Vagina (tissue), 2 donors: Measurements from ENCODE around the gene EMX1. TPM values are rescaled to one million over a fixed set of nuclear protein-coding genes. Genes with fewer than 3 reads are reported as not detected.

ENCODE experiments used
- DNase-seq, 2 donors: peaks; one replicate each; pipeline ENCODE4 v3.0.0-alpha.2; 2017; ENCODE audit errors: extremely low spot score in 2 of 2
- H3K27ac ChIP-seq: fragments of 200-600 bp; sonication (generic); one replicate; pipeline ENCODE4 v1.5.1; 2019
- H3K27me3 ChIP-seq: fragments of 200-600 bp; sonication (generic); one replicate; pipeline ENCODE4 v1.5.1; 2019
- H3K36me3 ChIP-seq, 2 donors: fragments of 200-600 bp; sonication (generic); one replicate each; pipeline ENCODE4 v1.5.1; 2017 to 2019
- H3K4me1 ChIP-seq: fragments of 200-600 bp; sonication (generic); one replicate; pipeline ENCODE4 v1.5.1; 2019
- H3K4me3 ChIP-seq, 2 donors: fragments of 200-600 bp; sonication (generic); 1 replicate in 1 of 2; 2 replicates in 1 of 2; pipeline ENCODE4 v1.5.1; 2016 to 2019
- H3K9me3 ChIP-seq: fragments of 200-600 bp; sonication (generic); one replicate; pipeline ENCODE4 v1.5.1; 2019
- CTCF ChIP-seq, 3 experiments: fragments of 450-650 bp in 2 of 3; fragments of 200-600 bp in 1 of 3; sonication (generic) in 1 of 3; IDR thresholded peaks; one replicate each; pipeline ENCODE4 v1.5.1; 2017 to 2019; ENCODE audit warnings: antibody characterized with exemption in 3 of 3, mild to moderate bottlenecking in 2 of 3, moderate library complexity in 2 of 3
- POLR2A ChIP-seq, 2 donors: fragments of 450-650 bp; IDR thresholded peaks; one replicate each; pipeline ENCODE4 v1.6.1; 2017; ENCODE audit warnings: antibody characterized with exemption in 2 of 2, mild to moderate bottlenecking in 2 of 2, moderate library complexity in 2 of 2
- POLR2AphosphoS5 ChIP-seq, 2 donors: sonication (generic); formaldehyde crosslinking; IDR thresholded peaks; one replicate each; pipeline ENCODE4 v1.9.0; 2017; ENCODE audit warnings: antibody characterized with exemption in 2 of 2, mild to moderate bottlenecking in 2 of 2, low read depth in 1 of 2; ENCODE audit not compliant: insufficient read depth in 1 of 2
- intact Hi-C: fragments of 100-400 bp; cut with DNase I; formaldehyde crosslinking; loops from one replicate; pipeline ENCODE4 v1.15.1; 2023
- total RNA-seq: library from RNA; depleted of rRNA; stranded (reverse); fragments of >200 nt; gene quantifications from one replicate; pipeline ENCODE4 v1.2.3, GENCODE V29; 2016

EMX1 gene
- total RNA-seq, 1 donor from 2014 or later = not detected

- Histone ChIP-seq H3K27ac (no peak overlapping the region), H3K9me3 (no peaks in the 10 kb centered on the region), H3K27me3 (no peaks in the 10 kb centered on the region), H3K36me3 (no peaks in the 10 kb centered on the region), H3K4me1 (no peaks in the 10 kb centered on the region), H3K4me3 (no peak overlapping the region)
- no peak for DNase-seq
- no peak for TF ChIP-seq CTCF (IDR thresholded peaks at IDR 0.05)
- TF ChIP-seq POLR2AphosphoS5 (IDR thresholded peaks at IDR 0.05; ENCODE audit: insufficient read depth in 1 of 2, low read depth in 1 of 2) = no peak
- no peak for TF ChIP-seq POLR2A (IDR thresholded peaks at IDR 0.05)
- intact Hi-C loops = no loop called here
These were observed 31.7 kb downstream of the EMX1 start for GRCh38 chr2:72949045-72949444.

- no peaks in the 10 kb centered on the region for H3K27me3 ChIP-seq
- no peak overlapping the region for H3K4me3 ChIP-seq
- no peak for DNase-seq
- no peaks in the 10 kb centered on the region for H3K9me3 ChIP-seq
- H3K4me1 ChIP-seq = no peaks in the 10 kb centered on the region
- H3K27ac ChIP-seq = no peak overlapping the region
- intact Hi-C loops = no loop called here
- TF ChIP-seq POLR2AphosphoS5 (IDR thresholded peaks at IDR 0.05; ENCODE audit: insufficient read depth in 1 of 2, low read depth in 1 of 2) = no peak
- TF ChIP-seq POLR2A (IDR thresholded peaks at IDR 0.05) = no peak
- no peak for TF ChIP-seq CTCF (IDR thresholded peaks at IDR 0.05)
- no peaks in the 10 kb centered on the region for H3K36me3 ChIP-seq
These were observed 32.3 kb downstream of the EMX1 start for GRCh38 chr2:72949642-72950041.

- TF ChIP-seq CTCF (IDR thresholded peaks at IDR 0.05) = no peak
- no peak for TF ChIP-seq POLR2AphosphoS5 (IDR thresholded peaks at IDR 0.05; ENCODE audit: insufficient read depth in 1 of 2, low read depth in 1 of 2)
- no peak for TF ChIP-seq POLR2A (IDR thresholded peaks at IDR 0.05)
- Histone ChIP-seq H3K4me1 (no peaks in the 10 kb centered on the region), H3K9me3 (no peaks in the 10 kb centered on the region), H3K36me3 (no peaks in the 10 kb centered on the region), H3K4me3 (no peak overlapping the region), H3K27me3 (no peaks in the 10 kb centered on the region), H3K27ac (no peak overlapping the region)
- intact Hi-C loops = no loop called here
- DNase-seq = no peak
These were observed 33.4 kb downstream of the EMX1 start for GRCh38 chr2:72950558-72951255.

- TF ChIP-seq POLR2AphosphoS5 (IDR thresholded peaks at IDR 0.05; ENCODE audit: insufficient read depth in 1 of 2, low read depth in 1 of 2) (no peak), CTCF (IDR thresholded peaks at IDR 0.05) (no peak), POLR2A (IDR thresholded peaks at IDR 0.05) (no peak)
These were observed 34.2 kb downstream of the EMX1 start for GRCh38 chr2:72951303-72952095.

More at GRCh38 chr2:72951303-72952095, 34.2 kb downstream of the EMX1 start:
- Histone ChIP-seq H3K4me3 (no peak overlapping the region), H3K36me3 (no peaks in the 10 kb centered on the region), H3K27ac (no peak overlapping the region), H3K27me3 (no peaks in the 10 kb centered on the region), H3K4me1 (no peaks in the 10 kb centered on the region), H3K9me3 (no peaks in the 10 kb centered on the region)
- intact Hi-C loops = no loop called here
- DNase-seq = no peak
